WTC11 (cell line): ENCODE data around the gene DPY19L3. TPM values are rescaled to one million over a fixed set of nuclear protein-coding genes. Genes with fewer than 3 reads are reported as not detected.

Experiments used
- ATAC-seq: fragments of 200-7000 bp; cut with Tn5 transposase; 2 replicates; pipeline ENCODE4 v1.10.0; 2021; ENCODE audit warnings: mild to moderate bottlenecking, moderate library complexity
- CTCF ChIA-PET: fragments of 300-600 bp; sonication (Branson Sonifier 250); formaldehyde crosslinking; loops from one replicate; lab custom pipeline; 2021; ENCODE audit warnings: antibody characterized with exemption; lab: Charles Lee
- POLR2A ChIA-PET: fragments of 350-600 bp; sonication (Branson Sonifier 250); formaldehyde crosslinking; loops from one replicate; lab custom pipeline; 2021; ENCODE audit warnings: antibody characterized with exemption; lab: Charles Lee
- DNase-seq: peaks from one replicate; pipeline ENCODE4 v3.0.0; 2021; ENCODE audit warnings: low spot score
- H3K27ac Mint-ChIP-seq: 2 replicates; pipeline ENCODE4 v1.8.0; 2021; ENCODE audit warnings: mixed read lengths
- H3K27me3 Mint-ChIP-seq: 2 replicates; pipeline ENCODE4 v1.8.0; 2021; ENCODE audit warnings: low read depth, mild to moderate bottlenecking, moderate library complexity, mixed read lengths
- H3K36me3 Mint-ChIP-seq: 2 replicates; pipeline ENCODE4 v1.8.0; 2021; ENCODE audit warnings: mixed read lengths
- H3K4me1 Mint-ChIP-seq: 2 replicates; pipeline ENCODE4 v1.8.0; 2022; ENCODE audit warnings: mixed read lengths
- H3K4me3 Mint-ChIP-seq: 2 replicates; pipeline ENCODE4 v1.8.0; 2021; ENCODE audit warnings: mild to moderate bottlenecking, moderate library complexity, mixed read lengths
- H3K9me3 Mint-ChIP-seq: 2 replicates; pipeline ENCODE4 v1.8.0; 2021; ENCODE audit warnings: mixed read lengths
- CREB1 ChIP-seq: sonication (generic); formaldehyde crosslinking; IDR thresholded peaks from 2 replicates; pipeline ENCODE4 v1.8.0; 2023; ENCODE audit warnings: mild to moderate bottlenecking, missing genetic modification reagents
- CREM ChIP-seq: sonication (generic); formaldehyde crosslinking; IDR thresholded peaks from 2 replicates; pipeline ENCODE4 v1.8.1; 2022; ENCODE audit warnings: mild to moderate bottlenecking, missing genetic modification reagents, moderate library complexity
- EMX1 ChIP-seq: fragments of 250-450 bp; sonication (Bioruptor Pico); IDR thresholded peaks from 2 replicates; pipeline ENCODE4 v1.8.0; 2021; ENCODE audit warnings: mild to moderate bottlenecking
- GRHL2 ChIP-seq: fragments of 250-450 bp; sonication (Bioruptor Pico); IDR thresholded peaks from 2 replicates; pipeline ENCODE4 v1.8.0; 2022; ENCODE audit warnings: mild to moderate bottlenecking, moderate library complexity; ENCODE audit not compliant: insufficient replicate concordance, severe bottlenecking
- IRF2 ChIP-seq: sonication (generic); formaldehyde crosslinking; IDR thresholded peaks from 2 replicates; pipeline ENCODE4 v1.8.0; 2022; ENCODE audit warnings: low read depth, missing genetic modification reagents, borderline replicate concordance
- JUN ChIP-seq: sonication (generic); formaldehyde crosslinking; IDR thresholded peaks from 2 replicates; pipeline ENCODE4 v1.8.0; 2023; ENCODE audit warnings: mild to moderate bottlenecking, missing genetic modification reagents
- MYBL2 ChIP-seq: sonication (generic); formaldehyde crosslinking; IDR thresholded peaks from 2 replicates; pipeline ENCODE4 v1.8.1; 2023; ENCODE audit warnings: mild to moderate bottlenecking, moderate library complexity, missing genetic modification reagents
- NFATC4 ChIP-seq: fragments of 250-450 bp; sonication (Bioruptor Pico); IDR thresholded peaks from 2 replicates; pipeline ENCODE4 v1.9.0; 2021; ENCODE audit warnings: mild to moderate bottlenecking
- PRRX2 ChIP-seq: fragments of 250-450 bp; sonication (Bioruptor Pico); IDR thresholded peaks from 2 replicates; pipeline ENCODE4 v1.8.0; 2021; ENCODE audit warnings: mild to moderate bottlenecking
- RELA ChIP-seq: sonication (generic); formaldehyde crosslinking; IDR thresholded peaks from 2 replicates; pipeline ENCODE4 v1.8.1; 2022; ENCODE audit warnings: missing genetic modification reagents, mild to moderate bottlenecking, borderline replicate concordance
- SOX15 ChIP-seq: fragments of 250-450 bp; sonication (Bioruptor Pico); IDR thresholded peaks from 2 replicates; pipeline ENCODE4 v1.9.0; 2021; ENCODE audit warnings: mild to moderate bottlenecking
- ZBTB21 ChIP-seq: sonication (generic); formaldehyde crosslinking; IDR thresholded peaks from 2 replicates; pipeline ENCODE4 v1.8.1; 2023; ENCODE audit warnings: mild to moderate bottlenecking, missing genetic modification reagents, borderline replicate concordance
- ZNF396 ChIP-seq: fragments of 250-450 bp; sonication (Bioruptor Pico); IDR thresholded peaks from 2 replicates; pipeline ENCODE4 v1.8.0; 2021; ENCODE audit warnings: mild to moderate bottlenecking, moderate library complexity, borderline replicate concordance
- total RNA-seq: library from RNA; stranded (reverse); gene quantifications from 3 replicates; pipeline ENCODE4 v1.2.3, GENCODE V29; 2021
- TF ChIP-seq, protein P1 (sequence below): fragments of 250-450 bp; sonication (Bioruptor Pico); IDR thresholded peaks from 2 replicates; pipeline ENCODE4 v1.9.0; 2021; ENCODE audit warnings: moderate library complexity, mild to moderate bottlenecking, inconsistent platforms, borderline replicate concordance
- TF ChIP-seq, protein P2 (sequence below): sonication (generic); formaldehyde crosslinking; IDR thresholded peaks from 2 replicates; pipeline ENCODE4 v1.8.1; 2023; ENCODE audit warnings: mild to moderate bottlenecking, moderate library complexity, missing genetic modification reagents
- TF ChIP-seq, protein P3 (sequence below): fragments of 250-450 bp; sonication (Bioruptor Pico); IDR thresholded peaks from 2 replicates; pipeline ENCODE4 v1.8.0; 2021; ENCODE audit warnings: mild to moderate bottlenecking
- TF ChIP-seq, protein P4 (sequence below): sonication (generic); formaldehyde crosslinking; conservative IDR thresholded peaks from 2 replicates; pipeline ENCODE4 v1.8.1; 2023; ENCODE audit warnings: mild to moderate bottlenecking, low read depth, missing genetic modification reagents, moderate library complexity

DPY19L3 gene
- total RNA-seq, 1 experiment from 2014 or later, result 73.2 TPM

DNA sequence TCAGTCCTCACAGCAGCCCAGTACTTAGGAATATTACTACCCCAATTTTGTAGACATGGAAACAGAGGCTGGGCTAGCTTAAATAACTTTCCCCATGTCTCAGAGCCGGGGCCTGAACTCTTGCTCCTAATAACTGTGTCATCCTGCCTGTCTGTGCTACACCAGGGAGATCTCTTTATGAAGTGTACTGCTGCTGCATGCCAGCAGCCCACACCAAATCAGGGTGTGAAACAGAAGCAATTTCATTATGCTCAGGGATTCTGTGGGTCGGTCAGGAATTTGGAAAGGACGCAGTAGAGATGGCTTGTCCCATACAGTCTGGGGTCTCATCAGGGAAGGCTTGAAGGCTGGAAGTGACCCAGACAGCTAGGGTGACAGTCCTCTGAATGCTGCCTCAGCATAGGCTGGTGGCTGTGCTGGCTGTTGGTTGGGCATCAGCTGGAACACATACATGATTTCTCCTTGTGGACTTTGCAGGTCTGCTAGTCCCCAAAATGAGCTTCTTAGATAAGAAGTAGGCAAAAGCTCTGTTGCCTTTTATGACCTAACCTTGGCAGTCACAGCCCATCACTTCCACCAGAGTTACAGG lies 37.5 kb upstream of the DPY19L3 start (continued):
- TF ChIP-seq MYBL2 (CRISPR knock-in tag) (no peak), EMX1 (CRISPR knock-in tag) (no peak), GRHL2 (CRISPR knock-in tag) (no peak)
- TF ChIP-seq, all 79 proteins: peak for 0

DNA sequence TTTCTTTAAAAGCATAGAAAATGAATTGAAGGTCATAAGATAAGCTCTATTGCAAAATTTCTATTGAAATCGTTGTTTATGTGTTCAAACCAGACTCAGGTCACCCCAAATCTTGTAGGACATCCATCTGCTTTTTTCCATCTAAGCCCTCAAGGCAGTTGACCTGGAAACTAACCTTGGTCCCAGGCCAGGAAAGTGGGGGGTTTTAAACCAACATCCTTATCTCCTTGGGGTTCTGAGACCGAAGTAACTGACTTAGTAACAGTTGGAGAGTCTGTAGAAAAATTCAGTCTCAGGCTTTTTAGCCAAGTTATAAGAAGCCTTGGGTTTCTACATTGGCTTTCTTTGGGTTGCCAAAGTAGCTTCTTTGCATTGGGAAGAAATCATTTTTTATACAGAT lies 36.8 kb upstream of the DPY19L3 start:
- H3K27me3 Mint-ChIP-seq, result no peaks in the 10 kb centered on the region
- TF ChIP-seq JUN (CRISPR knock-in tag) (no peak), CREM (CRISPR knock-in tag) (no peak), PRRX2 (CRISPR knock-in tag) (no peak), ZNF396 (CRISPR knock-in tag) (no peak), IRF2 (CRISPR knock-in tag) (no peak), SOX15 (no peak), EMX1 (CRISPR knock-in tag) (no peak), NFATC4 (CRISPR knock-in tag) (no peak)
- TF ChIP-seq, protein P1, sequence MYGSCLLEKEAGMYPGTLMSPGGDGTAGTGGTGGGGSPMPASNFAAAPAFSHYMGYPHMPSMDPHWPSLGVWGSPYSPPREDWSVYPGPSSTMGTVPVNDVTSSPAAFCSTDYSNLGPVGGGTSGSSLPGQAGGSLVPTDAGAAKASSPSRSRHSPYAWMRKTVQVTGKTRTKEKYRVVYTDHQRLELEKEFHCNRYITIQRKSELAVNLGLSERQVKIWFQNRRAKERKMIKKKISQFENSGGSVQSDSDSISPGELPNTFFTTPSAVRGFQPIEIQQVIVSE, result no peak
- TF ChIP-seq, protein P2, sequence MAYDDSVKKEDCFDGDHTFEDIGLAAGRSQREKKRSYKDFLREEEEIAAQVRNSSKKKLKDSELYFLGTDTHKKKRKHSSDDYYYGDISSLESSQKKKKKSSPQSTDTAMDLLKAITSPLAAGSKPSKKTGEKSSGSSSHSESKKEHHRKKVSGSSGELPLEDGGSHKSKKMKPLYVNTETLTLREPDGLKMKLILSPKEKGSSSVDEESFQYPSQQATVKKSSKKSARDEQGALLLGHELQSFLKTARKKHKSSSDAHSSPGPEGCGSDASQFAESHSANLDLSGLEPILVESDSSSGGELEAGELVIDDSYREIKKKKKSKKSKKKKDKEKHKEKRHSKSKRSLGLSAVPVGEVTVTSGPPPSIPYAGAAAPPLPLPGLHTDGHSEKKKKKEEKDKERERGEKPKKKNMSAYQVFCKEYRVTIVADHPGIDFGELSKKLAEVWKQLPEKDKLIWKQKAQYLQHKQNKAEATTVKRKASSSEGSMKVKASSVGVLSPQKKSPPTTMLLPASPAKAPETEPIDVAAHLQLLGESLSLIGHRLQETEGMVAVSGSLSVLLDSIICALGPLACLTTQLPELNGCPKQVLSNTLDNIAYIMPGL, result no peak
- TF ChIP-seq, protein P3, sequence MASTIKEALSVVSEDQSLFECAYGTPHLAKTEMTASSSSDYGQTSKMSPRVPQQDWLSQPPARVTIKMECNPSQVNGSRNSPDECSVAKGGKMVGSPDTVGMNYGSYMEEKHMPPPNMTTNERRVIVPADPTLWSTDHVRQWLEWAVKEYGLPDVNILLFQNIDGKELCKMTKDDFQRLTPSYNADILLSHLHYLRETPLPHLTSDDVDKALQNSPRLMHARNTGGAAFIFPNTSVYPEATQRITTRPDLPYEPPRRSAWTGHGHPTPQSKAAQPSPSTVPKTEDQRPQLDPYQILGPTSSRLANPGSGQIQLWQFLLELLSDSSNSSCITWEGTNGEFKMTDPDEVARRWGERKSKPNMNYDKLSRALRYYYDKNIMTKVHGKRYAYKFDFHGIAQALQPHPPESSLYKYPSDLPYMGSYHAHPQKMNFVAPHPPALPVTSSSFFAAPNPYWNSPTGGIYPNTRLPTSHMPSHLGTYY (CRISPR knock-in tag), result no peak
- TF ChIP-seq, protein P4, sequence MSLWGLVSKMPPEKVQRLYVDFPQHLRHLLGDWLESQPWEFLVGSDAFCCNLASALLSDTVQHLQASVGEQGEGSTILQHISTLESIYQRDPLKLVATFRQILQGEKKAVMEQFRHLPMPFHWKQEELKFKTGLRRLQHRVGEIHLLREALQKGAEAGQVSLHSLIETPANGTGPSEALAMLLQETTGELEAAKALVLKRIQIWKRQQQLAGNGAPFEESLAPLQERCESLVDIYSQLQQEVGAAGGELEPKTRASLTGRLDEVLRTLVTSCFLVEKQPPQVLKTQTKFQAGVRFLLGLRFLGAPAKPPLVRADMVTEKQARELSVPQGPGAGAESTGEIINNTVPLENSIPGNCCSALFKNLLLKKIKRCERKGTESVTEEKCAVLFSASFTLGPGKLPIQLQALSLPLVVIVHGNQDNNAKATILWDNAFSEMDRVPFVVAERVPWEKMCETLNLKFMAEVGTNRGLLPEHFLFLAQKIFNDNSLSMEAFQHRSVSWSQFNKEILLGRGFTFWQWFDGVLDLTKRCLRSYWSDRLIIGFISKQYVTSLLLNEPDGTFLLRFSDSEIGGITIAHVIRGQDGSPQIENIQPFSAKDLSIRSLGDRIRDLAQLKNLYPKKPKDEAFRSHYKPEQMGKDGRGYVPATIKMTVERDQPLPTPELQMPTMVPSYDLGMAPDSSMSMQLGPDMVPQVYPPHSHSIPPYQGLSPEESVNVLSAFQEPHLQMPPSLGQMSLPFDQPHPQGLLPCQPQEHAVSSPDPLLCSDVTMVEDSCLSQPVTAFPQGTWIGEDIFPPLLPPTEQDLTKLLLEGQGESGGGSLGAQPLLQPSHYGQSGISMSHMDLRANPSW (CRISPR knock-in tag), result no peak
- TF ChIP-seq, all 79 proteins: peak for 0
- H3K4me1 Mint-ChIP-seq, result no peaks in the 10 kb centered on the region
- no peak overlapping the region for H3K27ac Mint-ChIP-seq
- ChIA-PET CTCF (no interaction called here), POLR2A (no interaction called here)
- ATAC-seq (no peak), DNase-seq (no peak)
- peaks cover 48% of the 10 kb centered on the region for H3K36me3 Mint-ChIP-seq
- 0 out of 2 replicates have a peak, but pooled peaks cover 3% of the 10 kb centered on the region for H3K9me3 Mint-ChIP-seq
- no peak overlapping the region for H3K4me3 Mint-ChIP-seq

DNA sequence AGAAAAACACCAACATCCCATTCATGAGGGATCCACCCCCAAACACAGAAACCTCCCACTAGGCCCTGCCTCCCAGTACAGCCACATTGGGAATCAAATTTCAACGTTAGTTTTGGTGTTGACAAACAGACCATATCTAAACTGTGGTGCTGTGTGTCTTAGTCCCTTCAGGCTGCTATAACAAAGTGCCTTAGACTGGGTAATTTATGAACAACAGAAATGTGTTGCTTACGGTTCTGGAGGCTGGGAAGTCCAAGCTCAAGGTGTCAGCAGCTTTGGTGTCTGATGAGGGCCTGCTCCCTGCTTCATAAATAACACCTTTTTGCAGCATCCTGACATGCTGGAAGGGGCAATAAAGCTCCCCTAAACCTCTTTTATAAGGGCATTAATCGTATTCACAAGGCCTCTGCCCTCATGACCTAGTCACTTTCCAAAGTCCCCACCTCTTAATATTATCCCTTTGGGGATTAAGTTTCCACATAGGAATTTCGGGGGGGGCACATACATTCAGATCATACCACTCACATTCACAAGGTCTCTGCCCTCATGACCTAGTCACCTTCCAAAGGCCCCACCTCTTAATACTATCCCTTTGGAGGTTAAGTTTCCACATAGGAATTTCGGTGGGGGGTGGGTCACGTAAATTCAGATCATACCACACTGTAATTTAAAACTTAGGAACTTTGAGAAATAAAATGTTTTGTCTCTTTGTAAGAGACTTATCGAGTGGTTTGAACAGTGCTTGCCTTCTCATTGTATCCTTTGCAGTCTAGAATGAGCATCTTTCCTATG lies 32.6 kb upstream of the DPY19L3 start:
- no peak overlapping the region for H3K4me3 Mint-ChIP-seq
- no peaks in the 10 kb centered on the region for H3K27me3 Mint-ChIP-seq
- peaks cover 55% of the 10 kb centered on the region for H3K36me3 Mint-ChIP-seq
- TF ChIP-seq RELA, result no peak
- TF ChIP-seq CREB1 (CRISPR knock-in tag), result no peak
- TF ChIP-seq ZBTB21, result no peak
- H3K27ac Mint-ChIP-seq, result no peak overlapping the region
- H3K4me1 Mint-ChIP-seq, result no peaks in the 10 kb centered on the region
- ChIA-PET CTCF (no interaction called here), POLR2A (no interaction called here)
- DNase-seq (no peak), ATAC-seq (no peak)
- H3K9me3 Mint-ChIP-seq, result peaks cover 12% of the 10 kb centered on the region
